Lung (tissue), 12 donors: ENCODE data around the gene NR2F1. TPM values are rescaled to one million over a fixed set of nuclear protein-coding genes. Genes with fewer than 3 reads are reported as not detected.

Experiments
- ATAC-seq: fragments of 200-7000 bp; cut with Tn5 transposase; one replicate; pipeline ENCODE4 v1.9.1; 2020; ENCODE audit warnings: moderate number of reproducible peaks; ENCODE audit not compliant: insufficient read depth, low FRiP score
- DNase-seq, 3 donors: peaks; one replicate each; pipeline ENCODE4 v3.0.0-alpha.2; 2013 to 2017
- H3K27ac ChIP-seq, 2 donors: one replicate each; pipeline ENCODE4 v1.5.1; 2013; ENCODE audit warnings: mild to moderate bottlenecking in 2 of 2, moderate library complexity in 2 of 2, control low read depth in 1 of 2, inconsistent platforms in 1 of 2, low read depth in 1 of 2, low read length in 1 of 2
- H3K27me3 ChIP-seq, 3 donors: one replicate each; pipeline ENCODE4 v1.5.1; 2013; ENCODE audit warnings: low read length in 2 of 3; ENCODE audit not compliant: control insufficient read depth in 3 of 3, insufficient read depth in 3 of 3
- H3K36me3 ChIP-seq, 4 donors: one replicate each; pipeline ENCODE4 v1.5.1; 2013; ENCODE audit warnings: low read length in 4 of 4, mild to moderate bottlenecking in 1 of 4, moderate library complexity in 1 of 4; ENCODE audit not compliant: control insufficient read depth in 4 of 4, insufficient read depth in 4 of 4
- H3K4me1 ChIP-seq, 5 donors: one replicate each; pipeline ENCODE4 v1.5.1; 2013; ENCODE audit warnings: low read length in 5 of 5, mild to moderate bottlenecking in 2 of 5, moderate library complexity in 1 of 5; ENCODE audit not compliant: control insufficient read depth in 5 of 5, insufficient read depth in 5 of 5
- H3K4me3 ChIP-seq: one replicate; pipeline ENCODE4 v1.5.1; 2013; ENCODE audit warnings: mild to moderate bottlenecking, control low read depth, moderate library complexity
- H3K9ac ChIP-seq, 2 donors: one replicate each; pipeline ENCODE4 v1.5.1; 2013; ENCODE audit warnings: low read length in 2 of 2, control low read depth in 1 of 2; ENCODE audit not compliant: insufficient read depth in 1 of 2
- H3K9me3 ChIP-seq, 4 donors: one replicate each; pipeline ENCODE4 v1.5.1; 2013; ENCODE audit warnings: low read length in 3 of 4, mild to moderate bottlenecking in 1 of 4, moderate library complexity in 1 of 4; ENCODE audit not compliant: control insufficient read depth in 4 of 4, insufficient read depth in 3 of 4
- WGBS, 2 donors: extraction: QIAGEN DNeasy Blood & Tissue Kit; methylation state at CpG; one replicate each; pipeline ENCODE4 v1.1.7; 2013; 5-methylcytosine and 5-hydroxymethylcytosine counted together
- polyA plus RNA-seq, 2 donors: library from polyadenylated mRNA; stranded (reverse); fragments of 200-250 nt; gene quantifications; one replicate each; pipeline ENCODE4 v1.2.1, GENCODE V29; 2013
- total RNA-seq, 2 donors: library from RNA; depleted of rRNA in 1 of 2; stranded (reverse); fragments of >200 nt in 1 of 2; gene quantifications; one replicate each; pipeline ENCODE4 v1.2.1, GENCODE V29; 2014 to 2021
- TF ChIP-seq, protein P1 (sequence below): IDR thresholded peaks from 2 replicates; pipeline ENCODE4 v1.5.1; 2012; ENCODE audit warnings: mild to moderate bottlenecking; ENCODE audit errors: control extremely low read depth, extremely low read depth
- donor health status: control.
- donor health status: control.
- donor health status: Bipolar disorder and iron deficiency.
- donor health status: healthy.
- donor health status: DM: yes; HTN: yes; CAD: no.

The NR2F1 gene
- total and polyA plus RNA-seq, 4 donors: 15.2 to 104 (median 58.3) TPM

- Histone ChIP-seq H3K27ac (peak overlapping the region in 1 of 2 donors; percentile 89), H3K9me3 (no peaks in the 10 kb centered on the region), H3K4me3 (no peak overlapping the region), H3K4me1 (peaks cover 0 to 58% (median 13%) of the 10 kb centered on the region in 5 donors), H3K27me3 (peaks cover 0 to 65% (median 0%) of the 10 kb centered on the region in 3 donors), H3K9ac (peak overlapping the region in 1 of 2 donors; percentile 96), H3K36me3 (peaks cover 0 to 9% (median 2%) of the 10 kb centered on the region in 4 donors)
- WGBS, 2 donors: 22 to 47% methylated on average over 25 of the region's 25 CpGs
- TF ChIP-seq, protein P1, sequence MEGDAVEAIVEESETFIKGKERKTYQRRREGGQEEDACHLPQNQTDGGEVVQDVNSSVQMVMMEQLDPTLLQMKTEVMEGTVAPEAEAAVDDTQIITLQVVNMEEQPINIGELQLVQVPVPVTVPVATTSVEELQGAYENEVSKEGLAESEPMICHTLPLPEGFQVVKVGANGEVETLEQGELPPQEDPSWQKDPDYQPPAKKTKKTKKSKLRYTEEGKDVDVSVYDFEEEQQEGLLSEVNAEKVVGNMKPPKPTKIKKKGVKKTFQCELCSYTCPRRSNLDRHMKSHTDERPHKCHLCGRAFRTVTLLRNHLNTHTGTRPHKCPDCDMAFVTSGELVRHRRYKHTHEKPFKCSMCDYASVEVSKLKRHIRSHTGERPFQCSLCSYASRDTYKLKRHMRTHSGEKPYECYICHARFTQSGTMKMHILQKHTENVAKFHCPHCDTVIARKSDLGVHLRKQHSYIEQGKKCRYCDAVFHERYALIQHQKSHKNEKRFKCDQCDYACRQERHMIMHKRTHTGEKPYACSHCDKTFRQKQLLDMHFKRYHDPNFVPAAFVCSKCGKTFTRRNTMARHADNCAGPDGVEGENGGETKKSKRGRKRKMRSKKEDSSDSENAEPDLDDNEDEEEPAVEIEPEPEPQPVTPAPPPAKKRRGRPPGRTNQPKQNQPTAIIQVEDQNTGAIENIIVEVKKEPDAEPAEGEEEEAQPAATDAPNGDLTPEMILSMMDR: no peak
- peak in 2 of 3 donors; percentile 57 to 80 for DNase-seq
- no peak for ATAC-seq
Observed at GRCh38 chr5:93577854-93578812, 4.9 kb upstream of the NR2F1 start.

- Histone ChIP-seq H3K4me1 (peaks cover 0 to 49% (median 15%) of the 10 kb centered on the region in 5 donors), H3K27ac (peak overlapping the region in 1 of 2 donors; percentile 89), H3K9ac (peak overlapping the region in 1 of 2 donors; percentile 96), H3K9me3 (no peaks in the 10 kb centered on the region), H3K27me3 (peaks cover 0 to 62% (median 0%) of the 10 kb centered on the region in 3 donors), H3K4me3 (no peak overlapping the region), H3K36me3 (peaks cover 0 to 14% (median 0%) of the 10 kb centered on the region in 4 donors)
- ATAC-seq (peak; percentile 1), DNase-seq (peak; percentile 78 to 95 (median 92))
- TF ChIP-seq, protein P1: no peak
- WGBS, 2 donors: 3 to 7% methylated on average over 40 to 49 of the region's 49 CpGs
Observed at GRCh38 chr5:93578813-93579691, 4.0 kb upstream of the NR2F1 start.

GRCh38 chr5:93579692-93580062 is 3.3 kb upstream of the NR2F1 start:
- TF ChIP-seq, protein P1: no peak
- H3K4me3 ChIP-seq: peak overlapping the region; percentile 50
- peaks cover 0 to 14% (median 0%) of the 10 kb centered on the region in 4 donors for H3K36me3 ChIP-seq
- H3K9ac ChIP-seq: peak overlapping the region; percentile 38 to 98
- H3K9me3 ChIP-seq: no peaks in the 10 kb centered on the region
- H3K27ac ChIP-seq: peak overlapping the region in 1 of 2 donors; percentile 92
- peaks cover 0 to 42% (median 15%) of the 10 kb centered on the region in 5 donors for H3K4me1 ChIP-seq
- peak; percentile 85 to 89 (median 89) for DNase-seq
- H3K27me3 ChIP-seq: peaks cover 0 to 55% (median 0%) of the 10 kb centered on the region in 3 donors
- 2% methylated on average over 32 of the region's 32 CpGs for WGBS, 2 donors
- no peak for ATAC-seq
